Measurements from ENCODE around the gene NRP2.

Gene NRP2

DNA sequence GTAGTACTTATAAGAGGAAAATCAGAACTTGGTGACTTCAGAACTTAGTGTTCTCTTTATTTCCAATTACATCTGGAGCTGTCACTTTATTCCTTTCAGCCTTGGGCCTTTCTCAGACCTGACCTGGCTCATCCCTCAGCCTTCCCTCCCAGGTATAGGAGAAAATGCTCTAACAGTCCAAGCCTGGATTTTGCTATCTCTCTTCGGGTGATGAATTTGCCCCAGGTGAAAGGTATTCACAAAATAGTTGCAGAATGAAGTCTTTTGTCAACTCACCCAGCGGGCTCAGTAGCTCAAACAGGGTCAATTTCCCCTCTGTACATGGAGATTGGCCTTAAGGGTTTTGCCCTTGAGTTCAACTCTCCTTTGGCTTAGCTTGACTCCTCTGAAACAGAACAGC lies 12.0 kb downstream of the NRP2 start:
- no peak overlapping the region for H3K27ac ChIP-seq (ENCODE audit: low read depth, low read length)
- H3K4me2 ChIP-seq (ENCODE audit: low read length) = no peak overlapping the region
- H3K4me3 ChIP-seq (ENCODE audit: low read length) = no peak overlapping the region
- no peaks in the 10 kb centered on the region for H3F3A ChIP-seq (ENCODE audit: control insufficient read depth, insufficient read depth)
- no peaks in the 10 kb centered on the region for H4K20me1 ChIP-seq (ENCODE audit: control insufficient read depth, insufficient read depth, low read depth, low read length)
- H3K36me3 ChIP-seq (ENCODE audit: control insufficient read depth, low read length) = no peaks in the 10 kb centered on the region
- no peaks in the 10 kb centered on the region for H3K79me2 ChIP-seq (ENCODE audit: control insufficient read depth, low read length)
- TF ChIP-seq CTCF (IDR thresholded peaks at IDR 0.05; ENCODE audit: low read depth, low read length, poor library complexity, severe bottlenecking) = no peak
- no peak for TF ChIP-seq EZH2phosphoT487 (IDR thresholded peaks at IDR 0.05; ENCODE audit: borderline replicate concordance, low read length)
- H3K4me1 ChIP-seq (ENCODE audit: control insufficient read depth, low read length) = peaks cover 14% of the 10 kb centered on the region
- no peaks in the 10 kb centered on the region for H3K9me3 ChIP-seq (ENCODE audit: control insufficient read depth, insufficient read depth, low read length)
- H3K27me3 ChIP-seq (ENCODE audit: control insufficient read depth, low read length) = no peaks in the 10 kb centered on the region
- H3K9me2 ChIP-seq (replicated peaks; ENCODE audit: control insufficient read depth, low read length) = no peaks in the 10 kb centered on the region

GRCh38 chr2:205695460-205695991 lies 13.2 kb downstream of the NRP2 start:
- peaks cover 27% of the 10 kb centered on the region for H3K4me1 ChIP-seq (ENCODE audit: control insufficient read depth, low read length)
- H3K4me2 ChIP-seq (ENCODE audit: low read length) = no peak overlapping the region

GRCh38 chr2:205696331-205696926 lies 14.1 kb downstream of the NRP2 start:
- Histone ChIP-seq H3K9me3 (ENCODE audit: control insufficient read depth, insufficient read depth, low read length) (no peaks in the 10 kb centered on the region), H3K79me2 (ENCODE audit: control insufficient read depth, low read length) (no peaks in the 10 kb centered on the region), H3K4me1 (ENCODE audit: control insufficient read depth, low read length) (peaks cover 34% of the 10 kb centered on the region), H3F3A (ENCODE audit: control insufficient read depth, insufficient read depth) (no peaks in the 10 kb centered on the region), H3K4me3 (ENCODE audit: low read length) (no peak overlapping the region), H3K9me2 (replicated peaks; ENCODE audit: control insufficient read depth, low read length) (no peaks in the 10 kb centered on the region), H3K4me2 (ENCODE audit: low read length) (no peak overlapping the region), H3K27ac (ENCODE audit: low read depth, low read length) (no peak overlapping the region), H4K20me1 (ENCODE audit: control insufficient read depth, insufficient read depth, low read depth, low read length) (no peaks in the 10 kb centered on the region), H3K27me3 (ENCODE audit: control insufficient read depth, low read length) (no peaks in the 10 kb centered on the region), H3K36me3 (ENCODE audit: control insufficient read depth, low read length) (no peaks in the 10 kb centered on the region)
- no peak for TF ChIP-seq CTCF (IDR thresholded peaks at IDR 0.05; ENCODE audit: low read depth, low read length, poor library complexity, severe bottlenecking)
- TF ChIP-seq EZH2phosphoT487 (IDR thresholded peaks at IDR 0.05; ENCODE audit: borderline replicate concordance, low read length) = no peak

More at GRCh38 chr2:205695460-205695991, 13.2 kb downstream of the NRP2 start:
- no peak overlapping the region for H3K27ac ChIP-seq (ENCODE audit: low read depth, low read length)
- no peaks in the 10 kb centered on the region for H4K20me1 ChIP-seq (ENCODE audit: control insufficient read depth, insufficient read depth, low read depth, low read length)
- TF ChIP-seq EZH2phosphoT487 (IDR thresholded peaks at IDR 0.05; ENCODE audit: borderline replicate concordance, low read length) = no peak
- TF ChIP-seq CTCF (IDR thresholded peaks at IDR 0.05; ENCODE audit: low read depth, low read length, poor library complexity, severe bottlenecking) = no peak
- H3F3A ChIP-seq (ENCODE audit: control insufficient read depth, insufficient read depth) = no peaks in the 10 kb centered on the region
- H3K79me2 ChIP-seq (ENCODE audit: control insufficient read depth, low read length) = no peaks in the 10 kb centered on the region
- H3K27me3 ChIP-seq (ENCODE audit: control insufficient read depth, low read length) = no peaks in the 10 kb centered on the region
- H3K9me3 ChIP-seq (ENCODE audit: control insufficient read depth, insufficient read depth, low read length) = no peaks in the 10 kb centered on the region
- no peak overlapping the region for H3K4me3 ChIP-seq (ENCODE audit: low read length)
- no peaks in the 10 kb centered on the region for H3K36me3 ChIP-seq (ENCODE audit: control insufficient read depth, low read length)
- H3K9me2 ChIP-seq (replicated peaks; ENCODE audit: control insufficient read depth, low read length) = no peaks in the 10 kb centered on the region

All from DOHH2 (cell line).